Right renal cortex interstitium (tissue), 3 donors: ENCODE data around the gene PIM3. TPM values are rescaled to one million over a fixed set of nuclear protein-coding genes. Genes with fewer than 3 reads are reported as not detected.
"Not testable (repeated sequence)": the region's sequence is repeated elsewhere in the genome, so short reads cannot be mapped to it uniquely, and the experiment has no call there.

Experiments used
- DNase-seq, 3 donors: peaks; one replicate each; pipeline ENCODE4 v3.0.0-alpha.2; 2013; ENCODE audit warnings: low read depth in 3 of 3, low spot score in 2 of 3
- polyA plus RNA-seq, 3 donors: library from polyadenylated mRNA; unstranded; fragments of 120-200 nt; gene quantifications; one replicate each; pipeline ENCODE4 v1.2.1, GENCODE V29; 2013; ENCODE audit not compliant: insufficient read length in 3 of 3

PIM3 gene
- polyA plus RNA-seq, 3 donors = 12.4 to 16.2 (median 14.5) TPM

GRCh38 chr22:49942565-49943404, 17.8 kb upstream of the PIM3 start:
- no peak for DNase-seq

DNA sequence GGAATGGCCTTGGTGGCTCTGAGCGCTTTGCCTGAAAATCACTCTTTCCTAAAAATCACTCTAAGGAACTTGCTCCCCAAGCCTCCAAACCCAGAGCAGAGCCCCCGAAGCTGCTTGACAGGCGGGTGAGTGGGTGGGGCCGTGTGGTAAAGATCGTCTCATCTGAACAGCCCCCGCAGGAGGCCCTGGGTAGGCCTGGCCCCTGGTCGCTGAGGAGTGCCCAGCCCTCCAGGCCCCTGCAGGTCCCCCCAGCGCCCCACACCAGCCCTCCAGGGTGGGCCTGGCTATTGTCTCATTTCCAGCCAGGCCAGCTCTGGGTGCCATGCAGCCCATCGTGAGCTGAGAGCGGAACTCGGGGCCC, 17.2 kb upstream of the PIM3 start:
- DNase-seq = no peak

- DNase-seq = no peak
These were observed 16.7 kb upstream of the PIM3 start for GRCh38 chr22:49943771-49944398.

DNA sequence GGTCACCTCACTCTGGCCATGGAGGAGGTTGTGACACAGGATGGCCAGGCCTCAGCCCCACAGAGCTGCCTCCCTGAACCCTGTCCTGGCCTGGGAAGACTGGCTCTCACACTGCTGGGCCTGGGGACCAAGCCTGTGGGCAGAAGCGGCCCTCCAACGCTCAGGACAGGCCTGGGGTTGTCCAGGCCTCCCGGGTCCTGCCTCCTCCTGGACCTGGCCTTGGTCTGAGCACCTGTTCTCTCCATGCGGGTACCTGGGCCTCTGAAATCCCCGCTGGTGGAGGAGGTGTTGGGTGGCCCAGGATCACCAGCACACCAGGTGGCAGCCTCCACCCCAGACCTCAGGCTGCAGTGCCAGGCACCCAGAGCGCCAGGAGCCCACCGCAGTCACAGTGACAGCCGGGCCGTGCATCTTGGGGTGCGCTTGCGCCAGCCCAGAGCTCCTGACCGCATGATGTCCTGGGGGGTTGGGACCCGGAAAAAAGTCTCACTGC, 16.1 kb upstream of the PIM3 start:
- no peak for DNase-seq

DNA sequence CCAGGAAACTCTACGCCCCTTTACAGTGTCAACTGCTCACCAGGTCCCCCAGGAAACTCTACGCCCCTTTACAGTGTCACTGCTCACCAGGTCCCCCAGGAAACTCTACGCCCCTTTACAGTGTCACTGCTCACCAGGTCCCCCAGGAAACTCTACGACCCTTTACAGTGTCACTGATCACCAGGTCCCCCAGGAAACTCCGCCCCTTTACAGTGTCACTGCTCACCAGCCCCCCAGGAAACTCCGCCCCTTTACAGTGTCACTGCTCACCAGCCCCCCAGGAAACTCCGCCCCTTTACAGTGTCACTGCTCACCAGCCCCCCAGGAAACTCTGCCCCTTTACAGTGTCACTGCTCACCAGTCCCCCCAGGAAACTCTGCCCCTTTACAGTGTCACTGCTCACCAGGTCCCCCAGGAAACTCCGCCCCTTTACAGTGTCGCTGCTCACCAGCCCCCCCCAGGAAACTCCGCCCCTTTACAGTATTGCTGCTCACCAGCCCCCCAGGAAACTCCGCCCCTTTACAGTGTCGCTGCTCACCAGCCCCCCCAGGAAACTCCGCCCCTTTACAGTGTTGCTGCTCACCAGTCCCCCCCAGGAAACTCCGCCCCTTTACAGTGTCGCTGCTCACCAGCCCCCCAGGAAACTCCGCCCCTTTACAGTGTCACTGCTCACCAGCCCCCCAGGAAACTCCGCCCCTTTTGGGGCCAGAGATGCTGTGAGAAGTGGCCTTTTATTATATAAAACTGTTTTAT, 15.4 kb upstream of the PIM3 start:
- not testable (repeated sequence) for DNase-seq

GRCh38 chr22:49946612-49947295, 13.8 kb upstream of the PIM3 start:
- DNase-seq = no peak

DNA sequence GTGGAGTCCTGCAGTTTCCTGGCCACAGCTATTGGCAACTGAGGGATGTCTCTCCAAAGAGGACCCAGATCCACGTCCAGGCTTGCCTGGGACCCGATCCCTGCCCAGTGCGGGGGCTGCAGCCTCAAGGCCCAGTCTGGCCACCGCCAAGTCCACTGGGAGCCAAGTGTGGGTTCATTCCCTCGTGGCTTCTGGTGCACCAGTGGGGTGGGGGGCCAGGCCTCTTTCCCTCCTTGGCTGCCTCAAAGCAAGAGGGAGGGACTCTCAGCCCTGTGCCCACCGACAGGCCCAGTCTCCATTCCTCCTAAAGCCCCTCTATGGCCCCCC, 13.3 kb upstream of the PIM3 start:
- DNase-seq = no peak

GRCh38 chr22:49948116-49948957, 12.2 kb upstream of the PIM3 start:
- no peak for DNase-seq

DNA sequence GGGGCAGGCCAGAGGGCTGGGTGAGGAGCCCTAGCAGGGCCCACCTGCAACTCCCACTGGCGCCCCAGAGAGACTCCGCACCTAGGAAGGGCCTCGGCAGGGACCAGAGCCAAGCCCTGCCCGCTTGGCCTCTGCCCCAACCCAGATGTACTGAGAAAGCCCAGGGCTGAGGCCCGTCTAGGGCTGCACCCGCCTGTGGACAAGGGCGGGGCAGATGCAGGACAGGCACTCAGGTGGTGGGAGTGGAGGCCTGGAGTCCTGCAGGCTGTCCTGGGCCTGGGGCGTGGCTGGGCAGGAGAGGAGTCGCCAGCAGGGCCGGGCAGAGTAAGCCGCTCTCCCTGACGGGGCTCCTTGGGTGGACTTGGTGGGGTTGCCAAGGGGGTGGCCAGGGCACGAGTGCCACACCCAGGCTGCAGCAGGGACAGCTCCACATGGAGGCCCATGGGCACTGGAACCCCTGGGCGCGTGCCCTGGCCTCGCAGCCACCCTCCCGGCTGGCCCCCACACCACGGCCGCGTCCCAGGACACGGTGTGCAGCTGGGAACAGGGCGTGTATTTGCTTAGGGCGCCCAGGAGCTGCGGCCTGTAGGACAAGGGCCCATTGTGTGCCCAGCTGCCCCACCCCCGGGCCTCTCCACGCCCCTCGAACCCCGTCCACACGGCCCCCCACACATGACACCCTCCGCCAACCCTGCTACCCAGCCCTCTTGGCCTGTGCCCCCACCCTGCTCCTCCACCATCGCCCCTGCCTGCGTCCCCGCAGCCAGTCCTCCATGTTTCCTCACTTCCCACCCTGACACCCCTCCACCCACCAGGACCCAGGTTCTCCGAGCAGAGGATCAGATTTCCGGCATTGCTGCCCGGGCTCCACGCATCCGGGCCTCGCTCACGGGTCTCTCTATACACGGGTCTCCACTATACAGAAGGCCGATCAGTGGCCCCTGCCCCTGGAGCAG, 11.3 kb upstream of the PIM3 start:
- no peak for DNase-seq

GRCh38 chr22:49949914-49950292, 10.7 kb upstream of the PIM3 start:
- DNase-seq = no peak

DNA sequence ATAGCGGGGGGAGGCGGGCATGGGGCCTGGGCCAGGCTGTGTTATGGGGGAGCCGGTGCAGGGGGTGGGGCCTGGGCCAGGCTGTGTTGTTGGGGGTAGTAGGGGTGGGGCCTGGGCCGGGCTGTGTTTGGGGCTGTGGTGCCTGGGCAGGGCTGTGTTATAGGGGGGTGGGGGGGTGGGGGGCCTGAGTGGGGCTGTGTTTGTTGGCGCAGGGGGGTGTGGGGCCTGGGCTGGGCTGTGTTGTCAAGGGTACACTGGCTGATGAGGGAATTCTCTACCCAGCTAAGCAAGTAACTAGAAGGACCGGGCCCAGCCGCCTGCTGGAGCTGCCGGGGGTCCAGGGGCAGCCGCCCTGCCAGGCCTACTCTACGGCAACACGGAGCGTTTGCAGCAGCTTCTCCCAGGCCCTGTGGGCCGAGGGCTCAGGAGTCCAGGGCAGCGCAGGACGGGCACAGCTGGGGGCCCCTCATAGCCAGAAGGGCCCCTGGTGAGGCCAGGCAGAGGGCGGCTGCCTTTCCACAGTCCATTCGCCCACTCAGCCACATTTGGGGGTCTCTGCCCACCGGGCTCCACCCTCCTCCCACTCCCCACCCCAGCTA, 10.1 kb upstream of the PIM3 start:
- DNase-seq = no peak

DNA sequence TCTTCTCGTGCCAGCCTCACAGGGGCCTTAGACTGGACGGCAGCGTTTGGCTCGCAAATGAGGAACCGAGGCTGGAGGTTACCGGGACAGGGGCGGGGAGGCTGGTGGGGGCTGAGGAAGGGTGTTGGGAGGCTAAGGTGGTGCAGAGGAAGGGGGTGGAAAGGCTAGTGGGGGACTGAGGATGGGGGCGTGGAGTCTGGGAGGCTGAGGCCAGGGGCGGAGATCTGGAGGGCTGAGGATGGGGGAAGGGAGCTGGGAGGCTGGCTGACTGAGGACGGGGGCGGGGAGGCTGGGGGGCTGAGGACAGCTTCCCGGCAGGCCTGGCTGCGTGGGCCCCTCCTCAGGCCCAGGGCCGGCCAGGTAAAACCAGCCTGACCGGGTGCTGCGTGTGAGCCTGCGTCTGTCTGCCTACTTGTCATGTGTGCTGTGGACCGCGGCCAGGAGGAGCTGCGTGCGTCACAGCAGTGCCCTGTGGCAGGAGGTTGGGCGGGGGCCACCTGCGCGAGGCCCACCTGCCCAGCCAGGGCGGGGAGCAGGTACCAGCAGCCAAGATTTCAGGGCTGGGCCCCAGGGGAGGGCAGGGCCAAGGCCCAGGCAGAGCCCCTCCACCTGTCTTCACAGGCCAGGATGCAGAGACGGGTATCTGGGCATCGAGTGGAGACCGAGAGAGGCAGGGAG, 9.4 kb upstream of the PIM3 start:
- peak in 1 of 3 donors; percentile 57 for DNase-seq

GRCh38 chr22:49951678-49951985, 8.9 kb upstream of the PIM3 start:
- no peak for DNase-seq

- no peak for DNase-seq
These were observed 8.3 kb upstream of the PIM3 start for GRCh38 chr22:49951986-49952896.

GRCh38 chr22:49953027-49953679, 7.4 kb upstream of the PIM3 start:
- no peak for DNase-seq

- no peak for DNase-seq
These were observed 6.8 kb upstream of the PIM3 start for GRCh38 chr22:49953680-49954344.
